ENCODE measurements around the gene PPFIA4.
"Not testable (repeated sequence)": the region's sequence is repeated elsewhere in the genome, so short reads cannot be mapped to it uniquely, and the experiment has no call there.

Gene PPFIA4

DNA sequence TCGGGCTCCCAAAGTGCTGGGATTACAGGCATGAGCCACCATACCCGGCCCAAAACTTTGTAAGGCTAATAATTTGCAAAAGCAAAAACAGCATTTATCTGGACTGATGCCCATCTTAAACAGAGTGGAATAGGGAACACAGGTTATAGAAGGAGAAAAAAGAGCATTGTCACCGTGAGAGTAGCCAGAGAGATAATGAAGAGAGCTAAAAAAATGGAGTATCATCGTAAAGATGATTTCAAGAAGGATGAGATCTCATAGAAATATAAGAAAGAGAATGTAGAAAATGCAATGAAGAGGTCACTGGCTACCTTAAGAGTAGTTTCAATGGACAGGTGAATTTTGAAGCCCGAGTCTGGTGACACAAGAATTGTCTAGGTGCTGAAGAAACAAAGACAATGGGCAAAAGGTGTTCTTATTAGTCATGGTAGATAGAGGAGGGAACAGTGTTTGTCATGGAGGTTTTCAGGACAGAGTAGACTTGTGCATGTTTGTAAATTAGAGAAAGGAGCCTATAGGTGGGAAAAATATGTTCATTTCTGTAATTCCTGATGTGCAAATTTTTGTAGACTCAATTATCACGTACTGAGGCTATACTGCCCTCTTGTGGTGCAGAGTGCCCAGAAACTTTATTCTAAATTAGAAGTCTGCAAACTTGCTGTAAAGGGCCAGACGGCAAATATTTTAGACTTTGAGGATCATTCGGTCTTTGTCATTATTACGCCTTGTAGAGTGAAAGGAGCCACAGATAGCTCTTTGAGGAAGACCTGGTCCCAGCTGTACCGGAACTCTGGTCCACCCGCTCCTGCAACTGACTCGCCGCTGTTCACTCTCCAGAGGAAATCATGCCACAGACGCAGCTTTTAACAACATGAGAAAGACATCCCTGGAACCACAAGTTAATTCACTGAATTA is 27.2 kb upstream of the PPFIA4 start:
- Histone ChIP-seq H3K27ac (no peak overlapping the region), H3K27me3 (ENCODE audit: insufficient read depth, low read depth, severe bottlenecking) (no peaks in the 10 kb centered on the region), H3K36me3 (no peaks in the 10 kb centered on the region), H3K9me3 (ENCODE audit: severe bottlenecking) (no peaks in the 10 kb centered on the region), H3K4me3 (ENCODE audit: low read depth, low read length) (no peak overlapping the region)
- peak; percentile 85 for TF ChIP-seq CTCF (IDR thresholded peaks at IDR 0.05; ENCODE audit: low read depth, low read length)
- peak; percentile 79 for DNase-seq

- TF ChIP-seq CTCF (IDR thresholded peaks at IDR 0.05; ENCODE audit: low read depth, low read length): no peak
- Histone ChIP-seq H3K4me3 (ENCODE audit: low read depth, low read length) (no peak overlapping the region), H3K27me3 (ENCODE audit: insufficient read depth, low read depth, severe bottlenecking) (no peaks in the 10 kb centered on the region), H3K9me3 (ENCODE audit: severe bottlenecking) (no peaks in the 10 kb centered on the region), H3K27ac (no peak overlapping the region), H3K36me3 (no peaks in the 10 kb centered on the region)
- no peak for DNase-seq
Measured at GRCh38 chr1:203000217-203000944, 25.9 kb upstream of the PPFIA4 start.

GRCh38 chr1:203001986-203002385 is 24.3 kb upstream of the PPFIA4 start:
- Histone ChIP-seq H3K4me3 (ENCODE audit: low read depth, low read length) (no peak overlapping the region), H3K27me3 (ENCODE audit: insufficient read depth, low read depth, severe bottlenecking) (no peaks in the 10 kb centered on the region), H3K27ac (peak overlapping the region; percentile 17; the same call in 1 of the 2 replicates), H3K36me3 (no peaks in the 10 kb centered on the region), H3K9me3 (ENCODE audit: severe bottlenecking) (no peaks in the 10 kb centered on the region)
- TF ChIP-seq CTCF (IDR thresholded peaks at IDR 0.05; ENCODE audit: low read depth, low read length): no peak
- DNase-seq: no peak

- H3K4me3 ChIP-seq (ENCODE audit: low read depth, low read length): no peak overlapping the region
- no peaks in the 10 kb centered on the region for H3K9me3 ChIP-seq (ENCODE audit: severe bottlenecking)
- no peaks in the 10 kb centered on the region for H3K27me3 ChIP-seq (ENCODE audit: insufficient read depth, low read depth, severe bottlenecking)
- H3K27ac ChIP-seq: peak overlapping the region; percentile 17
- TF ChIP-seq CTCF (IDR thresholded peaks at IDR 0.05; ENCODE audit: low read depth, low read length): no peak
- H3K36me3 ChIP-seq: peaks cover 4% of the 10 kb centered on the region
- DNase-seq: no peak
Measured at GRCh38 chr1:203002951-203003350, 23.3 kb upstream of the PPFIA4 start.

DNA sequence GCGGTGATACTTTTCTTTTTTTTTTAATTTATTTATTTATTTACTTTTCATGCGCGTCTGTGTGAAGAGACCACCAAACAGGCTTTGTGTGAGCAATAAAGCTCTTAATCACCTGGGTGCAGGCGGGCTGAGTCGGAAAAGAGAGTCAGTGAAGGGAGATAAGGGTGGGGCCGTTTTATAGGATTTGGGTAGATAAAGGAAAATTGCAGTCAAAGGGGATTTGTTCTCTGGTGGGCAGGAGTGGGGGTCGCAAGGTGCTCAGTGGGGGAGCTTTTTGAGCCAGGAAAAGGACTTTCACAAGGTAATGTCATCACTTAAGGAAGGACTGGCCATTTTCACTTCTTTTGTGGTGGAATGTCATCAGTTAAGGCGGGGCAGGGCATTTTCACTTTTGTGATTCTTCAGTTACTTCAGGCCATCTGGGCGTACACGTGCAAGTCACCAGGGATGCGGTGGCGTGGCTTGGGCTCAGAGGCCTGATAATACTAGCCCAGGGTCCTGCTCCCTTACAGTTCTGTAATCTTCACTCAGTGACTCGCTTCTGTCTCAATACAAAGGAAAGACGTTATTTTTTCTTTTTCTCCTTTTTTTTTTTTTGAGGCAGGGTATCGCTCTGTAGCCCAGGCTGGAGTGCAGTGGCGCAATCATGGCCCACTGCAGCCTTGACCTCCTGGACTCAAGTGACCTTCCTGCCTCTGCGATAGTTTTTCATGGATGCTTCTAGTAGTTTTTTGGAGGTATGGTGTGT is 20.7 kb upstream of the PPFIA4 start:
- peak; percentile 76 for DNase-seq
- not testable (repeated sequence) for H3K27me3 ChIP-seq (ENCODE audit: insufficient read depth, low read depth, severe bottlenecking); H3K9me3 ChIP-seq (ENCODE audit: severe bottlenecking)
- peaks cover 25% of the 10 kb centered on the region for H3K36me3 ChIP-seq
- peak overlapping the region; percentile 88 for H3K27ac ChIP-seq
- peak overlapping the region; percentile 98 for H3K4me3 ChIP-seq (ENCODE audit: low read depth, low read length)
